ENCODE data around the gene IPO4. TPM values are rescaled to one million over a fixed set of nuclear protein-coding genes. Genes with fewer than 3 reads are reported as not detected.

IPO4 gene
- total RNA-seq, 1 donor from 2014 or later = 30.8 TPM

GRCh38 chr14:24194873-24195185 is 6.2 kb upstream of the IPO4 start:
- DNase-seq = no peak

- no peak for DNase-seq
Observed at GRCh38 chr14:24194186-24194872, 5.7 kb upstream of the IPO4 start.

GRCh38 chr14:24192933-24193332 is 4.3 kb upstream of the IPO4 start:
- DNase-seq = no peak

GRCh38 chr14:24190416-24190815 is 1.8 kb upstream of the IPO4 start:
- DNase-seq = no peak

GRCh38 chr14:24189460-24189859 is 844 bp upstream of the IPO4 start:
- no peak for DNase-seq

GRCh38 chr14:24189059-24189375 is 401 bp upstream of the IPO4 start:
- no peak for DNase-seq

GRCh38 chr14:24187539-24187915 is 1.1 kb downstream of the IPO4 start:
- DNase-seq = no peak

GRCh38 chr14:24186831-24187538 is 1.6 kb downstream of the IPO4 start:
- DNase-seq = no peak

- DNase-seq = no peak
Observed at GRCh38 chr14:24185741-24186140, 2.9 kb downstream of the IPO4 start.

GRCh38 chr14:24185026-24185425 is 3.6 kb downstream of the IPO4 start:
- DNase-seq = no peak

GRCh38 chr14:24184104-24184970 is 4.3 kb downstream of the IPO4 start:
- DNase-seq = no peak

- no peak for DNase-seq
Observed at GRCh38 chr14:24183014-24183481, 5.6 kb downstream of the IPO4 start.

GRCh38 chr14:24182110-24182882 is 6.3 kb downstream of the IPO4 start:
- no peak for DNase-seq

GRCh38 chr14:24181371-24182077 is 7.1 kb downstream of the IPO4 start:
- DNase-seq = no peak

GRCh38 chr14:24179961-24180796 is 8.4 kb downstream of the IPO4 start:
- DNase-seq = peak; percentile 13

GRCh38 chr14:24179294-24179960 is 9.2 kb downstream of the IPO4 start:
- no peak for DNase-seq

GRCh38 chr14:24178399-24179178 is 10.0 kb downstream of the IPO4 start:
- no peak for DNase-seq

GRCh38 chr14:24177891-24178290 is 10.7 kb downstream of the IPO4 start:
- no peak for DNase-seq

GRCh38 chr14:24177041-24177825 is 11.4 kb downstream of the IPO4 start:
- no peak for DNase-seq

Data from tongue (tissue), 2 donors.